SK-N-SH (cell line): ENCODE data around the gene CBFA2T3. TPM values are rescaled to one million over a fixed set of nuclear protein-coding genes. Genes with fewer than 3 reads are reported as not detected.

Source experiments
- CTCF ChIA-PET: fragments of 300-600, 350-600 bp; formaldehyde crosslinking; extraction: SDS; loops from one replicate; lab custom pipeline; 2021; lab: Yijun Ruan, JAX
- POLR2A ChIA-PET: fragments of 350-600 bp; sonication (Branson Sonifier 250); formaldehyde crosslinking; extraction: SDS; loops from one replicate; lab custom pipeline; 2020; ENCODE audit warnings: antibody characterized with exemption, inconsistent platforms; lab: Yijun Ruan, JAX
- DNase-seq: peaks from one replicate; pipeline ENCODE4 v3.0.0; 2012
- H2AFZ ChIP-seq: fragments of 200-600 bp; sonication (generic); 2 replicates; pipeline ENCODE4 v1.8.1; 2016; ENCODE audit warnings: antibody characterized with exemption, mild to moderate bottlenecking, low read depth
- H3F3A ChIP-seq: fragments of 200-600 bp; sonication (generic); replicated peaks from 2 replicates; pipeline ENCODE3; 2016; ENCODE audit warnings: antibody characterized with exemption, mild to moderate bottlenecking; ENCODE audit not compliant: insufficient read depth
- H3K27ac ChIP-seq, 2 experiments: fragments of 200-500 bp in 1 of 2; fragments of 200-600 bp in 1 of 2; sonication (Bioruptor generic) in 1 of 2; sonication (generic), shearing (Covaris generic) in 1 of 2; 2 replicates each; pipeline versions ENCODE4 v1.5.1 to v1.6.1; 2014 to 2016; ENCODE audit warnings: low read depth in 2 of 2, inconsistent platforms in 1 of 2, low read length in 1 of 2, mild to moderate bottlenecking in 1 of 2, mixed read lengths in 1 of 2
- H3K27me3 ChIP-seq: fragments of 200-600 bp; sonication (generic), shearing (Covaris generic); 2 replicates; pipeline ENCODE4 v1.6.1; 2016; ENCODE audit warnings: mixed run types; ENCODE audit not compliant: insufficient read depth
- H3K36me3 ChIP-seq, 2 experiments: fragments of 200-500 bp in 1 of 2; fragments of 200-600 bp in 1 of 2; sonication (Bioruptor generic) in 1 of 2; sonication (generic) in 1 of 2; replicated peaks in 1 of 2; 2 replicates each; pipeline versions ENCODE3 to v1.5.1; 2014 to 2016; ENCODE audit warnings: low read length in 1 of 2, mild to moderate bottlenecking in 1 of 2; ENCODE audit not compliant: insufficient read depth in 2 of 2, control insufficient read depth in 1 of 2
- H3K4me1 ChIP-seq, 2 experiments: fragments of 200-500 bp in 1 of 2; fragments of 200-600 bp in 1 of 2; sonication (Bioruptor generic) in 1 of 2; sonication (generic), shearing (Covaris generic) in 1 of 2; 2 replicates each; pipeline versions ENCODE4 v1.5.1 to v1.6.1; 2014 to 2016; ENCODE audit warnings: low read depth in 1 of 2, low read length in 1 of 2, mixed run types in 1 of 2; ENCODE audit not compliant: insufficient read depth in 2 of 2, control insufficient read depth in 1 of 2
- H3K4me2 ChIP-seq: fragments of 200-600 bp; sonication (generic), shearing (Covaris generic); 2 replicates; pipeline ENCODE4 v1.6.1; 2017; ENCODE audit warnings: mixed run types
- H3K4me3 ChIP-seq, 2 experiments: fragments of 200-500 bp in 1 of 2; fragments of 200-600 bp in 1 of 2; sonication (Bioruptor generic) in 1 of 2; sonication (generic), shearing (Covaris generic) in 1 of 2; 2 replicates each; pipeline versions ENCODE4 v1.5.1 to v1.8.1; 2014 to 2016; ENCODE audit warnings: low read depth in 2 of 2, inconsistent platforms in 1 of 2, low read length in 1 of 2, mild to moderate bottlenecking in 1 of 2, mixed read lengths in 1 of 2, moderate library complexity in 1 of 2
- H3K79me2 ChIP-seq: fragments of 200-600 bp; sonication (generic); 2 replicates; pipeline ENCODE4 v1.8.1; 2017; ENCODE audit warnings: mild to moderate bottlenecking; ENCODE audit not compliant: insufficient read depth
- H3K9ac ChIP-seq: fragments of 200-600 bp; sonication (generic); 2 replicates; pipeline ENCODE4 v1.6.1; 2017; ENCODE audit warnings: mixed run types
- H3K9me2 ChIP-seq: fragments of 200-600 bp; sonication (generic); 2 replicates; pipeline ENCODE4 v1.6.1; 2017; ENCODE audit warnings: mixed run types
- H3K9me3 ChIP-seq: fragments of 200-600 bp; sonication (generic); 2 replicates; pipeline ENCODE4 v1.6.1; 2017; ENCODE audit warnings: mixed run types, mild to moderate bottlenecking, moderate library complexity
- H4K20me1 ChIP-seq: fragments of 200-600 bp; sonication (generic); 2 replicates; pipeline ENCODE4 v1.6.1; 2017; ENCODE audit warnings: mild to moderate bottlenecking, mixed run types; ENCODE audit not compliant: insufficient read depth
- CHD2 ChIP-seq: fragments of 150-350 bp; IDR thresholded peaks from 2 replicates; pipeline ENCODE4 v1.6.1; 2018; ENCODE audit warnings: low read length; ENCODE audit not compliant: partially characterized antibody
- GABPA ChIP-seq: IDR thresholded peaks from 2 replicates; pipeline ENCODE4 v1.4.0; 2012; ENCODE audit warnings: low read depth, mild to moderate bottlenecking
- JUND ChIP-seq: IDR thresholded peaks from 2 replicates; pipeline ENCODE4 v1.4.0; 2012
- MEF2A ChIP-seq: IDR thresholded peaks from 2 replicates; pipeline ENCODE4 v1.4.0; 2012; ENCODE audit warnings: low read depth, borderline replicate concordance
- NRF1 ChIP-seq: IDR thresholded peaks from 2 replicates; pipeline ENCODE4 v1.6.1; 2012; ENCODE audit warnings: low read depth, mild to moderate bottlenecking, low read length
- TCF12 ChIP-seq: IDR thresholded peaks from 2 replicates; pipeline ENCODE4 v1.4.0; 2012
- WGBS: methylation state at CpG from one replicate; pipeline ENCODE4 v1.1.6; 2017; ENCODE audit warnings: low lambda C conversion rate; 5-methylcytosine and 5-hydroxymethylcytosine counted together
- polyA plus RNA-seq, 3 experiments: library from polyadenylated mRNA; depleted of rRNA; stranded (reverse); fragments of >200 nt; gene quantifications; 2 replicates each; pipeline ENCODE4 v1.2.3, GENCODE V29; 2012
- TF ChIP-seq, protein P1 (sequence below): IDR thresholded peaks from 2 replicates; pipeline ENCODE4 v1.6.1; 2012; ENCODE audit warnings: mild to moderate bottlenecking, low read depth, low read length, moderate library complexity

The CBFA2T3 gene
- polyA plus RNA-seq, 1 of the 3 experiments (the other 2 are of a cell fraction): not detected

DNA sequence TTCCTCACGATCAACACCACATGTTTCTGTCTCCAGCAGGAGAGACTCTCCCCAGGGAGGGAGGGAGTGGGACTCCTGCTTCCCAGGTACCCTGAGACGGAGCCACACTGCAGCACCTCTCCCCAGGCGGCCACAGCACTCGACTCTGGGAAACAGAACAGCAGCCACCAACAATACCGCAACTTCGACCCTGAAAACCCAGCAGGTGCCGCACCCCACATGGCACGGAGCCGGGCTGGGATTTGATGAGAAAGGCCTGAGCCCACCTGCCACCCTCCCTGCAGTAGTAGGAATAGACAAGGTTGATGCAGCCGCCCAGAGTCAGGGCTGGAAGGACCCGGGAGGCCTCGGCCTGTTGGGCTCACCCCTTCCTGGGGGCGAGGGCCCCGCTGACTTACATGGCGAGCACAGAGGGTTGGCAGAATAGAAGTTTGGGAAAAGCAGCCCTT lies 134.7 kb downstream of the CBFA2T3 start (continued):
- TF ChIP-seq, protein P1, sequence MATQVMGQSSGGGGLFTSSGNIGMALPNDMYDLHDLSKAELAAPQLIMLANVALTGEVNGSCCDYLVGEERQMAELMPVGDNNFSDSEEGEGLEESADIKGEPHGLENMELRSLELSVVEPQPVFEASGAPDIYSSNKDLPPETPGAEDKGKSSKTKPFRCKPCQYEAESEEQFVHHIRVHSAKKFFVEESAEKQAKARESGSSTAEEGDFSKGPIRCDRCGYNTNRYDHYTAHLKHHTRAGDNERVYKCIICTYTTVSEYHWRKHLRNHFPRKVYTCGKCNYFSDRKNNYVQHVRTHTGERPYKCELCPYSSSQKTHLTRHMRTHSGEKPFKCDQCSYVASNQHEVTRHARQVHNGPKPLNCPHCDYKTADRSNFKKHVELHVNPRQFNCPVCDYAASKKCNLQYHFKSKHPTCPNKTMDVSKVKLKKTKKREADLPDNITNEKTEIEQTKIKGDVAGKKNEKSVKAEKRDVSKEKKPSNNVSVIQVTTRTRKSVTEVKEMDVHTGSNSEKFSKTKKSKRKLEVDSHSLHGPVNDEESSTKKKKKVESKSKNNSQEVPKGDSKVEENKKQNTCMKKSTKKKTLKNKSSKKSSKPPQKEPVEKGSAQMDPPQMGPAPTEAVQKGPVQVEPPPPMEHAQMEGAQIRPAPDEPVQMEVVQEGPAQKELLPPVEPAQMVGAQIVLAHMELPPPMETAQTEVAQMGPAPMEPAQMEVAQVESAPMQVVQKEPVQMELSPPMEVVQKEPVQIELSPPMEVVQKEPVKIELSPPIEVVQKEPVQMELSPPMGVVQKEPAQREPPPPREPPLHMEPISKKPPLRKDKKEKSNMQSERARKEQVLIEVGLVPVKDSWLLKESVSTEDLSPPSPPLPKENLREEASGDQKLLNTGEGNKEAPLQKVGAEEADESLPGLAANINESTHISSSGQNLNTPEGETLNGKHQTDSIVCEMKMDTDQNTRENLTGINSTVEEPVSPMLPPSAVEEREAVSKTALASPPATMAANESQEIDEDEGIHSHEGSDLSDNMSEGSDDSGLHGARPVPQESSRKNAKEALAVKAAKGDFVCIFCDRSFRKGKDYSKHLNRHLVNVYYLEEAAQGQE: no peak
- TF ChIP-seq MEF2A: no peak
- no peak for TF ChIP-seq TCF12

DNA sequence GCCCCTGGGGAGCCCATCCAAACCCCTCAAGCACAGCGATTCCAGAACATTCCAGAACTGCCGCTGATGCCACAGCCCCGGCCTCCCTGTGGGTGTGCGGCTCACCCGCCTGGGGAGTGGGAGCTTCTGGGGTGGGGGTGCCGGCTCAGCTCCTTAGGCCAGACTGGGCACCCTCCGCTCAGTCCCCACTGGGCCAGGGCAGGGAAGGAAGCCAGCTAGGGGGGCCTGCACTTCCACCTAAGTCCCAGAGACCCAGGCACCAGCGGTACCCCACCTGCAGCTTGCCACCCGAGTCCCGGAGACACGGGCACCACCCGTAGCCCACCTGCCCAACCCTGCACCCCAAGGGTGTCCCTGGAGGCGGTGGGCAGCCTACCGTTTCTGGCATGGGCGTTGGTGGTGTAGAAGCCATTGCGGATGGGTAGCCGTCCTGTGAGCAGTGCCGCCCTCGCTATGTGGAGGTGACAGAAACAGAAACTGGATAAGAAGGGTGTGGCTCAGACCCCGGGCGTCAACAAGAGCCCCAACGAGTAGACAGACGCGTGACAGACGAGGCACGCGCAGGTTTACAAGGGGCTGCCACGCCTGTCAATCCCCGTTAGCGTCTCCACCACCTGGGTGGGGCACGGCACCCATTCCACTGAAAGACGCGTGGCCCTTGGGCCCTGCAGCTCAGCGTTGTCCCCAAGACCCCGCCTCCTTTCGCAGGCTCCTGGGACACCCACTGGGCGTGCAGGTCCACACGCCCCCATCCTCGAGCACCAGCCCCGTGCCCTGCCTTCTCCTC lies 135.3 kb downstream of the CBFA2T3 start:
- Histone ChIP-seq H3K9ac (no peak overlapping the region), H3F3A (no peaks in the 10 kb centered on the region), H3K27ac (no peak overlapping the region), H3K79me2 (no peaks in the 10 kb centered on the region), H3K9me3 (no peaks in the 10 kb centered on the region), H3K4me3 (no peak overlapping the region), H2AFZ (no peak overlapping the region), H3K4me2 (no peak overlapping the region)
- ChIA-PET CTCF (no interaction called here), POLR2A (no interaction called here)
- TF ChIP-seq GABPA (no peak), JUND (no peak), NRF1 (no peak), CHD2 (no peak)
- TF ChIP-seq, protein P1: no peak
- TF ChIP-seq, all 33 proteins: peak for 0
- no peaks in the 10 kb centered on the region for H4K20me1 ChIP-seq
- peaks cover 0 to 17% of the 10 kb centered on the region in 2 experiments for H3K36me3 ChIP-seq
- no peak for DNase-seq
- H3K27me3 ChIP-seq: no peaks in the 10 kb centered on the region
- WGBS: 93% methylated on average over 29 of the region's 40 CpGs
- no peaks in the 10 kb centered on the region for H3K9me2 ChIP-seq
- no peaks in the 10 kb centered on the region for H3K4me1 ChIP-seq
